Measurements from ENCODE around the gene WDR20.

DNA sequence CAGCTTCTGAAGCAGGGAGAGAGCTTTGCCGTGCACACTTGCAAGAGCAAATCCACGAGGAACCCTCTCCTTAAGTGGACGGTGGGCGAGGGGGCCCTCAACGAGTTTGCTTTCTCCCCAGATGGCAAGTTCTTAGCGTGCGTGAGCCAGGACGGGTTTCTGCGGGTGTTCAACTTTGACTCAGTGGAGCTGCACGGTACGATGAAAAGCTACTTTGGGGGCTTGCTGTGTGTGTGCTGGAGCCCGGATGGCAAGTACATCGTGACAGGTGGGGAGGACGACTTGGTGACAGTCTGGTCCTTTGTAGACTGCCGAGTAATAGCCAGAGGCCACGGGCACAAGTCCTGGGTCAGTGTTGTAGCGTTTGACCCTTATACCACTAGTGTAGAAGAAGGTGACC, 69.0 kb downstream of the WDR20 start:
- TF ChIP-seq, protein P1, sequence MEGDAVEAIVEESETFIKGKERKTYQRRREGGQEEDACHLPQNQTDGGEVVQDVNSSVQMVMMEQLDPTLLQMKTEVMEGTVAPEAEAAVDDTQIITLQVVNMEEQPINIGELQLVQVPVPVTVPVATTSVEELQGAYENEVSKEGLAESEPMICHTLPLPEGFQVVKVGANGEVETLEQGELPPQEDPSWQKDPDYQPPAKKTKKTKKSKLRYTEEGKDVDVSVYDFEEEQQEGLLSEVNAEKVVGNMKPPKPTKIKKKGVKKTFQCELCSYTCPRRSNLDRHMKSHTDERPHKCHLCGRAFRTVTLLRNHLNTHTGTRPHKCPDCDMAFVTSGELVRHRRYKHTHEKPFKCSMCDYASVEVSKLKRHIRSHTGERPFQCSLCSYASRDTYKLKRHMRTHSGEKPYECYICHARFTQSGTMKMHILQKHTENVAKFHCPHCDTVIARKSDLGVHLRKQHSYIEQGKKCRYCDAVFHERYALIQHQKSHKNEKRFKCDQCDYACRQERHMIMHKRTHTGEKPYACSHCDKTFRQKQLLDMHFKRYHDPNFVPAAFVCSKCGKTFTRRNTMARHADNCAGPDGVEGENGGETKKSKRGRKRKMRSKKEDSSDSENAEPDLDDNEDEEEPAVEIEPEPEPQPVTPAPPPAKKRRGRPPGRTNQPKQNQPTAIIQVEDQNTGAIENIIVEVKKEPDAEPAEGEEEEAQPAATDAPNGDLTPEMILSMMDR (IDR thresholded peaks at IDR 0.05) = no peak
- TF ChIP-seq RFX5 (IDR thresholded peaks at IDR 0.05; ENCODE audit: low read length) = no peak
